Renal pelvis (tissue), 4 donors: ENCODE data around the gene PBRM1. TPM values are rescaled to one million over a fixed set of nuclear protein-coding genes. Genes with fewer than 3 reads are reported as not detected.
"Not testable (repeated sequence)": the region's sequence is repeated elsewhere in the genome, so short reads cannot be mapped to it uniquely, and the experiment has no call there.

ENCODE experiments used
- DNase-seq: peaks from one replicate; pipeline ENCODE4 v3.0.0-alpha.2; 2013
- polyA plus RNA-seq, 3 donors: library from polyadenylated mRNA; unstranded; fragments of 120-200 nt; gene quantifications; one replicate each; pipeline ENCODE4 v1.2.1, GENCODE V29; 2013; ENCODE audit not compliant: insufficient read length in 3 of 3

Gene PBRM1
- polyA plus RNA-seq, 3 donors = 56.4 to 60.4 (median 59.4) TPM

DNA sequence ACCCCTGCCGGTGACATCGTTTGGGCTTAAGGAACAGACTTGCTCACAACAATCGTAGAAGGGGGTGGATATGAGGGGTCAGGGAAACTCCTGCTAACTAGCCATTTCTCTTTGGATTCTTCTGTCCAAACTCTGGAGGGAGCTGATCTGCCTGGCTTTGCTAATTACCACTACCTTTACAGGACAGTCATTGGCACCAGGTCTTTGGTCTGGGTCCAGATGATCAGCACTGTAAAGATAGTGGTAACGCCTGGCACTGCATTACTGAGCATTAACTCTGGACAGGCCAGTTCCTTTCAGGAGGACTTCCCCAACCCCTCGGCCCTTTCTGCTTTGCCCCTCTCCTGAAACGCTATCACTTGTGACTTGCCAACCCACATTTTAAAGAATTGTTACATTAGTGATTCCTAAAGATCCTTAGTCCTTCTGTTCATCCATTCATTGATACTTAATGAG lies 148.5 kb downstream of the PBRM1 start:
- DNase-seq = no peak

DNA sequence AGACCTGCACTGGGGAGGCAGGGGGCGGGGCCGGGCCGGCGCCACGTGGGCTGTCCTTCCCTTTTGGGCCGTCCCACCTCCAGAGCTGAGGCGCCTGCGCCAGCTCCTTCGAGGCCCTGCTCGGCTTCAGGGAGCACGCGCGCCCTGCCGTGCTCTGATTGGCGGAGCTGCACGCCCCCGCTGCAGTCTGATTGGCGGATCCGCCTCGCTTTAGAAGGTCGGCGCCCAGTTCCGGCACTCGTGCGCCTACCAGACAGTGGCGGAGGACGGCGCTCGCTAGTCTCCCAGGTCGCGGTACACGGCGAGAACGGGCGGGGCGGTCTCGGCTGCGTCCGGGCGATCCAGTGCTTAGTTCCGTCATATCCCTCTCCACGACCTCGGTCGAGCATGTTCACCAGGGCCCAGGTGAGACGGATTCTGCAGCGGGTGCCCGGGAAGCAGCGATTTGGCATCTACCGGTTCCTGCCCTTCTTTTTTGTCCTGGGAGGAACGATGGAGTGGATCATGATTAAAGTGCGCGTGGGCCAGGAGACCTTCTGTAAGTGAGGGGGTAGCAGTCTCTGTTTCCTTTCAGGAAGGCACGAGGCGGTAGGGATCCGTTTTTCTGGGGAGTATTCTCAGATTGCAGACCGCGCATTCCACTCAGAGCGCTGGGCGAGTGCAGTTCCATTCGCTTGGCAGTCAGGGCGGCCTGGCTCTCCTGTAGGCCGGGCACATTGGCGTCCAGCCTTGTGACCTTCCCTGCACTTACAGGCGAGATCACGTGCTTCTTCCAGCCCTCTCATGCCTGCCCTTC lies 149.1 kb downstream of the PBRM1 start, which contains the start of gene UQCC5:
UQCC5 (plus strand) TSS at position 237 of the 796 bp plus-strand sequence; CDS start at position 388, 151 bp downstream.
- peak; percentile 98 for DNase-seq

DNA sequence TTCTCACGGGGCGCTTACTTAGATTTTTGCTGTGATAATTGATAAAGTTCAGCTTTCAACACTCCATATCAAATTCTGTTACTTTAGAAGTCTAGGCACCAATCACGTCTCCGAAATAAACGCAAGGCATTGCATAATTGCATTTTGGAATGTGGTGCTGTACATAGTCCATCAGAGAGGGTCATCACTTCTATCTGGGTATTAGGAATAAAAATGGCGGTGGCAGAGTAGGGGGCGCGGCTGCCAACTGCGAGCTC lies 149.7 kb downstream of the PBRM1 start:
- no peak for DNase-seq

DNA sequence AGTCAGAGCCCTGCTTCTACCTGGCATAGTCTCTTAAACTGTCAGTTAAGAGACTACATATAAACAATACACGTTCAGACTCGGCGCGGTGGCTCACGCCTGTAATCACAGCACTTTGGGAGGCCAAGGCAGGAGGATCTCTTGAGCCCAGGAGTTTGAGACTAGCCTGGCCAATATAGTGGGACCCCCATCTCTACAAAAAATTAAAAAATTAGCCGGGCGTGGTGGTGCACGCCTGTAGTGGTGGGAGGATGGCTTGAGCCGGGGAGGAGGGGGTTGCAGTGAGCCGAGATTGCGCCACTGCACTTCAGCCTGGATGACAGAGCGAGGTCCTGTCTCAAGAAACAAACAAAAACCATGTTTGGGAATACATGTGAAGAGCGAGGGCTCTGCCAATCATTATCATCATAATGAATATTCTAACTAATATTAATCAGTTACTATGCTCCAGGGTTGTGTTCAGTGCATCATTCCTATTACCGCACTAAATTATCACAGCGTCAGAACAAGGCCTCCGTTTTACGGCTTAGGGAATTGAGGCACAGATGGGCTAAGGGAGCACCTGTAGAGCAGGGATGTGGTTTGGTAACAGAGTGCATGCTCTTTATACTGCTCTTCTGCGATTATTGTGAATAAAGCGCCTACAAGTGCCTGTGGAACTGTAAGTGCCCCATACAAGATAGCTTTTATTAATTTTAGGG lies 150.2 kb downstream of the PBRM1 start:
- no peak for DNase-seq

DNA sequence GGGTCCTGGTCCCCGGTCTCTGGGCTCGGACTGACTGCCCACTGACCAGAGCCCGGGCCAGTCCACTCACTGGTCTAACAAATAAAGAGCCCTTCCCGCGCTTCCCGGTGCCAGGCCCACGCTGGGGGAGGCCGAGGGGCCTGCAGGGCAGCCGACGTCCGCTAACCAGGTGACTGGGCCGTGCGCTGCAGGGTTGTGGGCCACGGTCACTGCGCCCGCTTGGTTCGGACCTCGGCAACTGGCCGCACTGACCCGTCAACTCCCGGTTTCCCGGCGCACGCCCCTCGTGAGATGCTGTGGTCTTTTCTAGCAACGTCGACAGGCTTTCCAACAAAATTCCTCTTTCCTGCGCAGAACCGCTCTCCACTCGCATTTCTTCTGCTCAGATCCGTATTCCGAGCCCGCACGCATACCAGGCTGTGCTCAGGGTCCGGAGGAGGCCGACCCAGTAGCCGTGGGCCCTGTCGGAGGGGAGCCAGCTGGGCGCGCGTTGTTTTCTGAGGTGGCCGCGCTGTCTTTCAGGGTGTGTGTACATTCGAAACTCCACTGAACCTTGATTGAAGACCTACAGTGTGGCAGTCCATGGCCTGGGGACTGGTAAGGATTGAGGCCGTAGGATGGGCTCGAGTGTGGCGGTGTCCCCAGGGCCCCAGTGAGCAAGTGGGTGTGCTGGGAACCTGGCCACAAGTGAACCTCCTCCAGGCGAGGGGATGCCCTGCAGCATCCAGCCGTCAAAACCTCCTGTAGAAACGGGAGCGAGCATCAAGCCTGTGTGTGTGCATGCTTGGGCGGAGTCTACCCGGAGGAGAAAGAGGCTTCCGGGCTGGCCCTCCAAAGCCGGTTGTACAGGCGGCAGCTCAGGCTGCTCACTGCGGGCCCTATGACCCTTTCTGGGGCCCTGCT lies 151.2 kb downstream of the PBRM1 start:
- DNase-seq = peak; percentile 19

DNA sequence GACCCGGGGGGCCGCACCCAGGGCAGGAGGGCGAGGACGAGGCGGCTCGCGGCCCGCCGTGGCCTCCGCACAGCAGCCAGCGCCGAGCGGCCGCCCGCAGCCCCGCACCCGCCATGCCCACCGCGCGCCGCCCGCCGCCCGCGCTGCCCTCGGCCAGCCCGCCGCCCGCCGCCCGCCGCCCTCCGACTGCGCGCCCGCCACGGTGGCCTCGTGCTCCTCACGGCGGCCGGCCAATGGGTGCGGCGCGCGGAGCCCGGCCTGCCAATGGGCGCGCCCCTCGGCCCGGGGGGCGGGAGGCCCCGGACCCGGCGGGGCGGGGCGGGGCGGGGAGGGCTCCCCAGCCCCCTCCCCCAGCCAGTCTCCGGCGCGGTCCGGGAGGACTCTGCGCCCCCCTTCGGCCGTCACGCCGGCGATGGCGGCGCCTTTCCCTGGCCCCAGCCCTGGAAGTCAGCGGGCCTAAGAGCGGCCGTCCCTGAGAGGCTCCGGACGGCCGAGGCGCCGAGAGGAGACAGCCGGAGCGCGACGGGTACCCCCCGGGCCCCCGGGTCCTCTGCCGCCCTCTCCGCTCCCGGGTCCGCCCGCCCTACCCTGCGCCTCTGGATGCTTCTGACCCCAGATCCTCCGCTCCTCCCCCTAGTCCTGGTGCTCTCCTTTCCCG lies 152.0 kb downstream of the PBRM1 start, which contains the start of gene NT5DC2:
NT5DC2 (minus strand) TSS at position 235 of the 658 bp plus-strand sequence; CDS start at position 115, 120 bp downstream.
- peak; percentile 74 for DNase-seq

DNA sequence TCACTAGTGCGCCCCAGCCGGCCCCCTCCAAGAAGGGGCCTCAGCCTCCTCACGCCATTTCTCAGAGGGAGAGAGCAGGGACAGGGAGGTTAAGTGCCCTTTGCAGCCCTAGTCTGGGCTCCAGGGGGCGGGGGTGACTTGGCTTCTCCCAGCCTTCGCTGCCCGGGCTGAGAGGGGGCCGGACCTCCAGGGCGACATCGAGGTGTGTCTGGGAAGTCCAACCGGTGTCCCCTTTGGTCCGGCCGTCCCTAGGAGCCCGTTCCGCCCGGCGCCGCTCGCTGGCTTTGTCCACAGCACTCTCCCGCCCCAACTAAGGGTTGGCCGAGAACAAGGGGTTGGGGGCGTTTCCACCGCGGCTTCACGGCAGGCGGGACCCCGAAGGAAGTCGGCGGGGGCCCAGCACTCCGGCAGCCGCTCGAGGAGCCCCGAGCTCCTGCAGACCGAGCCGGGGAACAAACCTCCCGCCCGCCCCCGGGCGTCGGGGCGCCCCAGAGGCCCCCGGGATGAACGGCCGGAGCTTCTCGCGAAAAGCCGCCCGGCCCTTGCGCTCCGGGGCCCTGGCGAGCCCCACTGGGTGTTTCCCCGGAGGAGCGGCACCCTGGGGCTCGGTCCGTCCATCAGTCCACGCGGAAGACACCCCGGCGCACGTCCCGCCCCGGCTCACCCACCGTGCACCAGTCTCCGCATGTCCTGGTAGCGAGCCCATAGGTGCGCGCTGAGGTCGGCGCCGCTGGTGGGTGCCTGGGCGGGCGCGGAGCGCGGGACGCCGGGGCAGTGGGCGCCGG lies 152.7 kb downstream of the PBRM1 start:
- peak; percentile 37 for DNase-seq

DNA sequence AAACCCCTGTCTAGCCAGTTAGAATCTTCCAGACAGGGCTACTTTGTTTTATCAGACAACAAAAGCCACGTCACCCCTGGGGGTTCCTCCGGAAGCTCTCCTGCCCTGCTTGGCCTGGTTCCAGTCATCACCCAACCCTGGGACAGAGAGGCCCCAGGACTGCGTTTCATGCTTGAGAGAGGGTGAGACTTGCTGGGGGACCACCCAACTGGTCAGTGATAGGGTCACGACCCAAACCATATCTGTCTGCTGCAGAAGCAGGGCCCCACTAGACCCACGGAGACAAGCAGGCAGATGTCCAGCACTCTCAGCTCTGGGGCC lies 153.2 kb downstream of the PBRM1 start:
- no peak for DNase-seq

DNA sequence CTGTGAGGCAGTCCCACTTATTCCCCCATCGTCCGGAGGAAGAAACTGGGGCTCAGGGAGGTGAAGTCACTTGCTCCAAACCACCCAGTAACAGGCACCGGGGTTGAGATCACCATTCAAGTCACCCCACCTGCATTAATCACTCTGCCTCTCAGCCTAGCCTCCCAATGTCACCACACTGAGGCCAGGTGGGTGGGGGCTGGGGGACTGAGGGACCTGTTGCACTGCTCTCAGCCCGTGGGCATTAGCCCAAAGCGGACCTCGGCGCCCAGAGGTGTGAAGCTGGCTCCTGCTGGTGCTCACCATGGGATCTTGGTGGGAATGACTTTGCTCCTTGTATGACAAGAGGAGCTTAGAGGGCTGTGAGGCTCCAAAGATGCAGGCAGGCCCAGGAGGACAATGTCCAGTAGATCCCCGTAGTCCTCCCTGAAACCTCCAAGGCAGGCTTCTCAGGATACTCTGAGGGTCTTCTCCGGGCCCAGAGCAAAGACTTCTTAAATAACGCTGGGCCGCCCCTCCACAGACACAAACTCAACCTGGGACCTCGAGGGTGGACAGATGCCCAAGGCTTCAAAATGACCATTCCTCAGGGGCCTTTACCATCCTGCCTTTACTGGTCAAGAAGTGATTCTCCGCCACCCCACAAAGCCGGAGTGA lies 153.7 kb downstream of the PBRM1 start:
- no peak for DNase-seq

DNA sequence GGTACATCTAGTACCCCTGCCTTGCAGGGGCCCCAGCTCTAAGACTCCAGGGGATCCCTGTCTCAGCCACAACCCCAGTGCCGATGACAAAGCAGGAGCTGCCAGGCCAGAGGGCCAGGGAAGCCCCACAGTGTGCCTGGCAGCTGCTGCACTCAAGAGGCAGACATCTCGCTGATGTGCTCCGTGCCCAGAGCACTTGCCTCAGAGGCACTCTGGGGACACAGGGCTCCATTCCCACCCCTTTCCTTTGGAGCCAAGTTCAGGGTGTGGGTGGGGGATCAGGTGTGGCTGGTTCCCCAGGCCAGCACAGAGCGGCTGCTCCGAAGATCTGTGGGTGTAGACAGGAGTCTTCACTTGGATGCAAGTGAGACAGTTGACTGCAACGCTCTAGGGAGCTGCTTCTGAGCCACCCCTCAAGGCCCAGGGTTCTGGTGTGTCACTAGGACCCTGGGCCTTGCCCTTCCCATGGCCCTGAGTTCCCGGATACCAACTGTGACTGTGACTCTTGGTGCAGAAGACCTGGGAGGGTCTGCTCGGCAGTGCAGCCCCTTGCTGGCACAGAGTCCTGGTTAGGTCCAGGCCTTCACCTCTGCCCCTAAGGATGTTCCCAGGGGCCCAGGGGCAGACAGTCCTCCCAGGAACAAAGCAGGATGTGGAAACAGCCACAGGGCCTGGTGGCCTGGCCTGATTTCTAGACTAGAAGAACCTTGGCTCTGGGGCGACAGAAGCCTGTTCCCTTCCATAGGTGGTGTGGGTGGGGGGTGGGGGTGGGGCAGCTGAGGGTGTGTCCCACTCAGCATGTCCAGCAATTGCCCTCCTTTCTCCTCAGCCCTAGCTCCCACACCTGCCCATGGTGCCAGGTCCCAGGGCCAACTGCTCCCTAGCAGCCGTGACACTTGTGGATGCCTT lies 154.5 kb downstream of the PBRM1 start:
- DNase-seq = no peak

DNA sequence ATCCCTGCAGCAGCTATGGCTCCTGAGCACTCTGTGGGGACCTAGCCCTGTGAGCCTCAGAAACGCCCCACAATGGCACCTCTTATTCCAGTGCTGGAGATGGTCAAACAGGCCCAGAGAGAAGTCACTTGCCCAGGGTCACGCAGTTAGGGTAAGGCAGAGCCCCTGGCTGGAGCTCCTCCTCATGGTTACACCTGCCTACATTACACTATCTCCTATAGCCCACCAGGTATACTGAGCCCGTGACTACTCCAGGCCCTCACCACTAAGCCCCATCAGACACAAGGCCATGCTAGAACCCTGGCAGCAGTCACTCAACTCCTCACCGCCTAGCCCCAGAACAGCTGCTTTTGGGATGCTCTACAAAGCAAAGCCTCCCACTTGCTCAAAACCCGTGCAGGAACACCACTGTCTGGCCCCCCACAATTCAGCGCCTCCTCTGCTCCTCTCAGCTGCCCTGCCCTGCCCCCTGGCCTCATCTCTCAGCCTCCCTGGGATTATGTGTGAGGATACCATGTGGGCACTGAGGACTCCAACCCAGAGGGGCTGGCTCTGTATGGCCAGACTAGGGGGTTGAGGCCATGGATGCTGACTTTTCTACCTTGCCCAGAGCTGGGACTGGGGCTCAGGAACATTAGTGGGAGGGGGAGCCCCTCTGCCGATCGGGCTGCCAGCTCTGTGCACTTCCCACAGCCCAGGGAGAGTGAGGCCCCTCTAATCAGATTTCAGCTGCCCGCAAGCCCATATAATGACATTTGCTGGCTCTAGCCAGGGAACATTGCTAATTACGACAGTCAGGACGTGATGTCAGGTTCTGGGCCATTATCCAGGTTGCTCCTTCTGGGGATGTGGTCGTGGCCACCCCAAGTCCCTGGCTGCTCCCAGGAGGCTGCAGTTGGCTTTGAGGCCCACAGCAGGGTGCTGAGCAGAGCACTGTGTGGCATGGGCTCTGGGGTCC lies 156.1 kb downstream of the PBRM1 start:
- DNase-seq = no peak

DNA sequence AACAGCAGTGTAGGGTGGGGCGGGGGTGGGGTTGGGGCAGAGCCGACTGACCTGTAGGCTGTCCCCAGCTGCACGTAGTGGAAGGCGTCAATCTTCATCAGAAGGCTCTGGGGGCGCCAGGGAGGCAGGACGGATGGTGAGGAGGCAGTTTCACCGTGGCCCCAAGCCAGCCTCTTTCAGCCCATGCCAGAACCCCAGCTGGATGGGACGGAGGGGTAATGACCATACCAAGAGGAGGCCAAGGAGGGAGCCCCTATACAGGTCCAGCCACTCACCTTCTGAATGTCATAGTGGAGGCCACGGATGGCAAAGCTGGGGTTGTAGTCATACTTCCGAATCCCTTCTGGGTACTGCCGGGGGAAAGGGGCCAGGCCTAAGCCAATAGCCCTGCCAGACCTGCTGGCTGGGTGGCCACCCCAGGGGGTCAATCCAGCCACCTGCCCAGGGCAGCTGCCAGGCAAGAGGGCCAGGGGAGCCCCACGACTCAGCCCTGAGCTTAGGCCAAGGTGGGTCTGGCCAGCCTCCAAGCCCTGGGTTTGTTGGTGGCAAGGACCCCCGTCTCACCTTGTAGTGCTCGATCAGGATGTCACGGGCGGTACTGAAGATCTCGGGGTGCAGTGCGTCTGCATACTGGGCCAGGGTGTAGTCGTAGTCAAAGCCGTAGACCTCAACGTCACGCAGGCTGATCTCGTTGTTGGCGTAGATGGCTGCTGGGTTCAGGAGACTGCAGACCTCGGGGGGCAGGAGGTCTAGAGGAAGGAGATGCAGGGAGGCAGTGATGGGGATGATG lies 156.9 kb downstream of the PBRM1 start:
- no peak for DNase-seq

DNA sequence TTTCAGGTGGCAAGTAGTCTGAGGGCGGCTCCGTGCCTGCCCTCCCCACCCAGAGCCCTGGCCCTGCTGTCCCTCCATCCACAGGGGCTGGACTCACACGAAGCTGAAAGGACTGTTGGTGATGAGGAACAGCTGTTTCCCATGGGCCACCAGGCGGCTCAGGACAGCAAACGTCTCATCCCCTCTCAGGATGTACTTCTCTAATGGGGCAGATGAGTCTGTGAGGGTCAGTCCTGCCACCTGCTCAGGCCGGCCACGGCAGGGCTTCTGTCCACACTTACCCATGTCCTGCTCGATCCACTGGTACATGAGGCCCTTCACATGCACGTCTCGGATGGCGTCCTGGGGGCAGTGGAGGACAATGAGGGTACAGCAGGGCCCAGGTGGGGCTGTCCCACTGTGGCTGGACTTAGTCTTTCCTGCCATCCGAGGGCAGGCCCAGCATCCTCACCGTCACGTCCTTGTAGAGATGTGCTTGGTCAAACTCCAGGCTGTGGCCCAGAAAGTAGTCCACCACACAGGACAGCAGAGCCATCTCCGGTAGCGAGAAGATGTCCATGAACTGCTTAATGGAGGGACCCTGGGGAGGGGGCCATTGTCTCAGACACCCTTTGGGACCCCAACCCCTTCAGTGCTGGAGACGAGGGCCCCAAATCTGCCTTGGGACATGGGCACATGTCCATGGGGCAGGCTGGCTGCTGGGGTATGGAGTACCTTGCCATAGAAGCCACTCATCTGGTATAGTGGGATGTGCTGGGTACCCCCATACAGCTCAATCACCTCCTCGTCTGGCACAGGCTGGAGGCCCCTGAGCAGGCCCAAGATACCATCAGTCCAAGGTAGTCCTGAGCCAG lies 157.8 kb downstream of the PBRM1 start:
- no peak for DNase-seq

DNA sequence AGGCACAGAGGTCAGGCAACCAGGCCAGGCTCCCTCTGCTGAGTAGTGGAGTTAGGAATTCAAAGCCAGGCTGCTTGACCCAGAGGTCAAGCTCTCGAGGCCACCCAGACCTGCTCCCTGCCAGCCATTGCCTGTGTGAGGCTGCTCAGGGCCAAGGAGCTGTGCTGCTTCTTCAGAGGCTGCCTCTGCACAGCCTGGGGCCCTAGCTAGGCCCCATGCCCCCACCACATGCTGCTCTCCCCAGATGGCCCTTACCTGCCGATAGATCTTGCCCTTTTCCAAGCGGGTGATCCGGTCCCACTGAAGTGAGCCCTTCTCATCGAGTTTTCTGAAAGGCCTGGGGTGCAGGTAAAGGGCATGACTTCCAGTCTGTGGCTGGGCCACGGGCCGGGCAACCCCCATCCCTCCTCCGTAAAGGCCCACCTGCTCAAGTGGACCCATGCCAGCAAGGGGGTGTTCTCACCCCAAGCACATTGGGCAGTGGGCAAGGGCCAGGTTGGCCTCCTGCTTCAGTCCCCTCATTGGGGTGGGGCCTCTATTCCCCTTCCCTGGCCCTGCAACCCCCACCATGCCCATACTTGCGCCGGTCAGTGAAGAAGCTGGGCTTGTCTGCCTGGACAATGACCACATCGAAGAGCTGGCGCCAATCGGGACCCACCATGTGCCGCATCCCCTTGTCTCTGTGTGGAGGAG lies 158.5 kb downstream of the PBRM1 start:
- no peak for DNase-seq

DNA sequence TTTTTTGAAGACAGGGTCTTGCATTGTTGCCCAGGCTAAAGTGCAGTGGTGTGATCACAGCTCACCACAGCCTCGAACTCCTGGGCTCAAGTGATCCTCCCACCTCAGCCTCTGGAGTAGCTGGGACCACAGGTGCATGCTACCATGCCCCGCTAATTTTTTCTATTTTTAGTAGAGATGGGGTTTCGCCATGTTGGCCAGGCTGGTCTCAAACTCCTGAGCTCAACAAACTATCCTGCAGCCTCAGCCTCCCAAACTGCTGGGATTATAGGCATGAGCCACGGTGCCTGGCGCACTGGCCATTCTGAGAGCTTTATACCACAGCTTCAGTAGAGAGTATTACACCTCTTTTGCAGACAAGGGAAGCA lies 159.1 kb downstream of the PBRM1 start:
- DNase-seq = not testable (repeated sequence)
